Kidney (tissue), 14 donors: ENCODE measurements around the gene PPM1L. TPM values are rescaled to one million over a fixed set of nuclear protein-coding genes. Genes with fewer than 3 reads are reported as not detected.

ENCODE experiments used
- DNase-seq, 5 donors: peaks; one replicate each; pipeline ENCODE4 v3.0.0-alpha.2; 2013 to 2020
- FAIRE-seq: peaks from 2 replicates; lab custom pipeline; 2012; peaks lifted over from hg19 to GRCh38; lab: Jason Lieb, UNC
- H3K27ac ChIP-seq, 2 donors: one replicate each; pipeline ENCODE4 v1.7.0; 2013; ENCODE audit warnings: low read depth in 2 of 2, low read length in 2 of 2, inconsistent platforms in 1 of 2
- H3K27me3 ChIP-seq: one replicate; pipeline ENCODE4 v1.7.1; 2013; ENCODE audit warnings: low read length, inconsistent platforms; ENCODE audit not compliant: control insufficient read depth, insufficient read depth
- H3K36me3 ChIP-seq, 3 donors: one replicate each; pipeline versions ENCODE4 v1.7.0 to v1.7.1; 2013; ENCODE audit warnings: low read length in 3 of 3, control low read depth in 1 of 3, inconsistent platforms in 1 of 3; ENCODE audit not compliant: insufficient read depth in 3 of 3, control insufficient read depth in 2 of 3
- H3K4me1 ChIP-seq, 3 donors: one replicate each; pipeline versions ENCODE4 v1.7.0 to v1.7.1; 2013; ENCODE audit warnings: low read length in 3 of 3, inconsistent platforms in 1 of 3, low read depth in 1 of 3; ENCODE audit not compliant: control insufficient read depth in 2 of 3, insufficient read depth in 2 of 3
- H3K4me3 ChIP-seq, 3 donors: one replicate each; pipeline versions ENCODE4 v1.7.0 to v1.8.1; 2013; ENCODE audit warnings: low read length in 3 of 3, control low read depth in 1 of 3, inconsistent platforms in 1 of 3
- H3K9ac ChIP-seq, 3 donors: one replicate each; pipeline versions ENCODE4 v1.7.0 to v1.7.1; 2013; ENCODE audit warnings: low read length in 3 of 3, control low read depth in 1 of 3, inconsistent platforms in 1 of 3
- H3K9me3 ChIP-seq, 3 donors: one replicate each; pipeline versions ENCODE4 v1.7.0 to v1.7.1; 2013; ENCODE audit warnings: low read length in 3 of 3, control low read depth in 1 of 3, inconsistent platforms in 1 of 3; ENCODE audit not compliant: control insufficient read depth in 2 of 3, insufficient read depth in 1 of 3
- CTCF ChIP-seq: IDR thresholded peaks from 3 replicates; pipeline ENCODE4 v1.5.1; 2012; ENCODE audit warnings: mild to moderate bottlenecking, moderate library complexity, borderline replicate concordance; ENCODE audit not compliant: insufficient read depth; ENCODE audit errors: extremely low read depth
- intact Hi-C: fragments of 100-400 bp; cut with DNase I; formaldehyde crosslinking; loops from one replicate; pipeline ENCODE4 v1.11.1; 2022
- polyA plus RNA-seq: library from polyadenylated mRNA; stranded (reverse); fragments of 350-450 nt; fragmentation: Illumina TruSeq; extraction: RNeasy Lipid Tissue Mini Kit (QIAGEN cat#74804); gene quantifications from one replicate; pipeline ENCODE4 v1.2.3, GENCODE V29; 2014; ENCODE audit warnings: low read depth, low replicate concordance; ENCODE audit not compliant: insufficient read depth
- total RNA-seq: library from RNA; stranded (reverse); fragmentation: NEBNext Ultra II Directional; extraction: Animal tissue kit (Norgen Biotek cat#: 25700); gene quantifications from one replicate; pipeline ENCODE4 v1.2.1, GENCODE V29; 2021
- donor health status: control.
- donor health status: control.
- donor health status: control.
- donor health status: control.
- donor health status: control.
- donor health status: DM: yes; HTN: yes; CAD: no.
- donor health status: Normal renal cell carcinoma (clear cell type).

PPM1L gene
- total and polyA plus RNA-seq, 2 donors from 2014 or later, result 2.8 to 13.8 TPM

DNA sequence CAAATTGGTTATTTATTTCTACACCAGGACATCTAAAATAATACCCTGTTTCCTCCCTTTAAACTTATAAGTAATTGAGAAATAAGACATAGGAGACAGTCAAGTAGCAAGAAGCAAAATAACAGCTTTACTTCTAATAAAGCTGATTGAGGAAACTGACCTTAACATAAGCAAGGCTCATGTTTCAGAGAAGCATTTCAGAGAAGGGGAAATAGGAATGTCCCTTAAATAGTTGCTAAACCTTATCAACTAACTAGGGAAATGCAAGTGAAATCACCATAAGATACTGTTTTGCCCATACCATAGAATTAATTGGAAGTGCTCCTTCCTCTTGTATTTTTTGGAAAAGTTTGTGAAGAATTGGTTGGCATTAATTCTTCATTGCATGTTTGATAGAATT is 264.2 kb downstream of the PPM1L start:
- H3K9ac ChIP-seq, result no peak overlapping the region
- peaks cover 0 to 5% (median 0%) of the 10 kb centered on the region in 3 donors for H3K9me3 ChIP-seq
- H3K4me1 ChIP-seq, result no peaks in the 10 kb centered on the region
- no peaks in the 10 kb centered on the region for H3K36me3 ChIP-seq
- DNase-seq (no peak), FAIRE-seq (no peak)
- intact Hi-C loops, result no loop called here
- H3K27me3 ChIP-seq, result no peaks in the 10 kb centered on the region
- no peak overlapping the region for H3K27ac ChIP-seq
- no peak overlapping the region for H3K4me3 ChIP-seq
- no peak for TF ChIP-seq CTCF

- Histone ChIP-seq H3K4me3 (no peak overlapping the region), H3K4me1 (no peaks in the 10 kb centered on the region), H3K9ac (no peak overlapping the region), H3K36me3 (no peaks in the 10 kb centered on the region), H3K9me3 (peaks cover 0 to 5% (median 0%) of the 10 kb centered on the region in 3 donors), H3K27me3 (no peaks in the 10 kb centered on the region), H3K27ac (no peak overlapping the region)
- no peak for TF ChIP-seq CTCF
- FAIRE-seq (peak; percentile 60), DNase-seq (no peak)
- intact Hi-C loops, result no loop called here
Measured at GRCh38 chr3:161025911-161026310, 269.9 kb downstream of the PPM1L start.

DNA sequence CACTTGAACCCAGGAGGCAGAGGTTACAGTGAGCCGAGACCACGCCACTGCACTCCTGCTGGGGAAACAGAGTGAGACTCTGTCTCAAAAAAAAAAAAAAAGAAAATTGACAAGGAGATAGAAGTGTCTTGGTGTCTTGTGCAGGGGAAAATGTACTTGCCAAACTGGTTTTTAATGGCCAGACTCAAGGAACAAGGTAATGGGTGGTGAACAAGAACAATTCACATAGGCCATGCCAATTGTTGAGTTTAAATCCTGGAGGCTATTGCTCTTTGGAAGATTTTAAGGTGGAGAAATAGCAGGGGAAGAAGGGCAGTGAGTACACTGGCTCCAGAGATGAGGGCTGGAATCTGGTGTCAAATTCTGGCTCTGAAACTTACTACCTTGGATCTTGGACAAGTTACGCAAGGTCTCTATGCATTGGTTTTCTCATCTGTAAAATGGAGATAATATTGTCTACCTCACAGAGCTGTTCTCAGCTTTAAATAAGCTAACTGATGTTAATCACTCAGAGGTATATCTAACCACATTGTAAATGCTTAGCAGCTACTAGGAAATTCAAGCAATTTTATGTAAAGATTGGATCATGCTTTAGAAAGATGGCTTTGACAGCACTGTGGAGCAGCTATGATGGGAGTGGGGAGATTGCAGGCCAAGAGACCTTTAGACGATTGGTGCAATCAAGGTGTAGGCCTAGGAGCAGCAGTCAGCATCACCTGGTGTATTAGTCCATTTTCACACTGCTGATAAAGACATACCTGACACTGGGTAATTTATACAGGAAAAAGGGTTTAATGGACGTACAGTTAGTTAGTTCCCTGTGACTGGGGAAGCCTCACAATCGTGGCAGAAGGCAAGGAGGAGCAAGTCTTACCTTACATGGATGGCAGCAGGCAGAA is 270.8 kb downstream of the PPM1L start:
- no peaks in the 10 kb centered on the region for H3K4me1 ChIP-seq
- peaks cover 0 to 5% (median 0%) of the 10 kb centered on the region in 3 donors for H3K9me3 ChIP-seq
- H3K36me3 ChIP-seq, result no peaks in the 10 kb centered on the region
- intact Hi-C loops, result no loop called here
- no peak for FAIRE-seq
- no peak overlapping the region for H3K4me3 ChIP-seq
- no peak overlapping the region for H3K9ac ChIP-seq
- DNase-seq, result no peak
- H3K27me3 ChIP-seq, result no peaks in the 10 kb centered on the region
- no peak overlapping the region for H3K27ac ChIP-seq
- TF ChIP-seq CTCF, result no peak
